Ishikawa (cell line): ENCODE measurements around the gene SMURF1.

Experiments used
- CEBPB ChIP-seq: IDR thresholded peaks from 2 replicates; pipeline ENCODE4 v1.6.1; 2012
- EGR1 ChIP-seq: IDR thresholded peaks from 2 replicates; pipeline ENCODE4 v1.6.1; 2012
- EP300 ChIP-seq: IDR thresholded peaks from 2 replicates; pipeline ENCODE4 v1.6.1; 2012; ENCODE audit warnings: borderline replicate concordance
- RAD21 ChIP-seq: IDR thresholded peaks from 2 replicates; pipeline ENCODE4 v1.6.1; 2012; ENCODE audit warnings: low read depth
- YY1 ChIP-seq: IDR thresholded peaks from 2 replicates; pipeline ENCODE4 v1.6.1; 2012; ENCODE audit warnings: low read depth
- TF ChIP-seq, protein P1 (sequence below): IDR thresholded peaks from 2 replicates; pipeline ENCODE4 v1.6.1; 2012
- TF ChIP-seq, protein P2 (sequence below): IDR thresholded peaks from 2 replicates; pipeline ENCODE4 v1.6.1; 2012
- TF ChIP-seq, protein P3 (sequence below): IDR thresholded peaks from 2 replicates; pipeline ENCODE4 v1.6.1; 2012; ENCODE audit warnings: low read depth, mild to moderate bottlenecking

DNA sequence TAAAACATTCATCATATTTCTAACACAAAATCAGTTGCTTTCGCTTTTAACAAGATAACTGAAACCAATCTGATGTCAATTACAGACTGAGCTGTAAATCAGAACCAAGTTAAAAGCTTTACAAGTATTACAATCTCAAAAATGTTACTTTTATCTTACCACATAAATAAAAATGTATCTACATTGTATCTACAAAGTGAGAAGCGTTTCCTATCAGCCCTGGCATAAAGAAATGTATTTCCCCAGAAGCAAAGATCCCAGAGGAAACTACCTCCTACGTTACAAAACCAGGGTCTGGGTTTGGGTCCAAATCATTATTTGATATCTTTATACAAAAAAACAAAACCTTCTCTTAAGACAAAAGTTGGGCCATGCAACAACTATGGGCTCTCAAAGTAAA is 2.6 kb downstream of the SMURF1 start:
- no peak for TF ChIP-seq RAD21
- TF ChIP-seq, protein P1, sequence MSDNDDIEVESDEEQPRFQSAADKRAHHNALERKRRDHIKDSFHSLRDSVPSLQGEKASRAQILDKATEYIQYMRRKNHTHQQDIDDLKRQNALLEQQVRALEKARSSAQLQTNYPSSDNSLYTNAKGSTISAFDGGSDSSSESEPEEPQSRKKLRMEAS, result no peak
- TF ChIP-seq, protein P2, sequence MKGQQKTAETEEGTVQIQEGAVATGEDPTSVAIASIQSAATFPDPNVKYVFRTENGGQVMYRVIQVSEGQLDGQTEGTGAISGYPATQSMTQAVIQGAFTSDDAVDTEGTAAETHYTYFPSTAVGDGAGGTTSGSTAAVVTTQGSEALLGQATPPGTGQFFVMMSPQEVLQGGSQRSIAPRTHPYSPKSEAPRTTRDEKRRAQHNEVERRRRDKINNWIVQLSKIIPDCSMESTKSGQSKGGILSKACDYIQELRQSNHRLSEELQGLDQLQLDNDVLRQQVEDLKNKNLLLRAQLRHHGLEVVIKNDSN, result no peak
- no peak for TF ChIP-seq CEBPB
- no peak for TF ChIP-seq EGR1
- no peak for TF ChIP-seq YY1
- TF ChIP-seq, protein P3, sequence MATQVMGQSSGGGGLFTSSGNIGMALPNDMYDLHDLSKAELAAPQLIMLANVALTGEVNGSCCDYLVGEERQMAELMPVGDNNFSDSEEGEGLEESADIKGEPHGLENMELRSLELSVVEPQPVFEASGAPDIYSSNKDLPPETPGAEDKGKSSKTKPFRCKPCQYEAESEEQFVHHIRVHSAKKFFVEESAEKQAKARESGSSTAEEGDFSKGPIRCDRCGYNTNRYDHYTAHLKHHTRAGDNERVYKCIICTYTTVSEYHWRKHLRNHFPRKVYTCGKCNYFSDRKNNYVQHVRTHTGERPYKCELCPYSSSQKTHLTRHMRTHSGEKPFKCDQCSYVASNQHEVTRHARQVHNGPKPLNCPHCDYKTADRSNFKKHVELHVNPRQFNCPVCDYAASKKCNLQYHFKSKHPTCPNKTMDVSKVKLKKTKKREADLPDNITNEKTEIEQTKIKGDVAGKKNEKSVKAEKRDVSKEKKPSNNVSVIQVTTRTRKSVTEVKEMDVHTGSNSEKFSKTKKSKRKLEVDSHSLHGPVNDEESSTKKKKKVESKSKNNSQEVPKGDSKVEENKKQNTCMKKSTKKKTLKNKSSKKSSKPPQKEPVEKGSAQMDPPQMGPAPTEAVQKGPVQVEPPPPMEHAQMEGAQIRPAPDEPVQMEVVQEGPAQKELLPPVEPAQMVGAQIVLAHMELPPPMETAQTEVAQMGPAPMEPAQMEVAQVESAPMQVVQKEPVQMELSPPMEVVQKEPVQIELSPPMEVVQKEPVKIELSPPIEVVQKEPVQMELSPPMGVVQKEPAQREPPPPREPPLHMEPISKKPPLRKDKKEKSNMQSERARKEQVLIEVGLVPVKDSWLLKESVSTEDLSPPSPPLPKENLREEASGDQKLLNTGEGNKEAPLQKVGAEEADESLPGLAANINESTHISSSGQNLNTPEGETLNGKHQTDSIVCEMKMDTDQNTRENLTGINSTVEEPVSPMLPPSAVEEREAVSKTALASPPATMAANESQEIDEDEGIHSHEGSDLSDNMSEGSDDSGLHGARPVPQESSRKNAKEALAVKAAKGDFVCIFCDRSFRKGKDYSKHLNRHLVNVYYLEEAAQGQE, result no peak
- no peak for TF ChIP-seq EP300
